ENCODE measurements around the gene CHRNB2.

CHRNB2 gene

GRCh38 chr1:154627257-154628120 is 59.9 kb downstream of the CHRNB2 start:
- DNase-seq (ENCODE audit: extremely low spot score, insufficient read length, low read depth), result peak; percentile 69
- peak; percentile 94 for FAIRE-seq

DNA sequence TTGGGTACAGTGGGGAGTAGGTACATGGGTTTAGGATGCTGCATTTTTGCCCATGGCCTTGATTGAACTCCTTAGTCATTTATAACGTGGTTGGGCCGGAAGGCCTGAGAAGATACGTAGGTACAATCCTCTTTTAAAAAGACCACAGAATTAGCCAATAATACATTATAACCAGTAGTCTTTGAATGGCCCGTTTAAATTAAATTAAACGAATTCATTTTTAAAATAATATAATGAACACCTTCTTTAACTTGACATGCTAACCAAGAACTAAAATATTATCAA is 60.5 kb downstream of the CHRNB2 start:
- FAIRE-seq (no peak), DNase-seq (ENCODE audit: extremely low spot score, insufficient read length, low read depth) (no peak)

DNA sequence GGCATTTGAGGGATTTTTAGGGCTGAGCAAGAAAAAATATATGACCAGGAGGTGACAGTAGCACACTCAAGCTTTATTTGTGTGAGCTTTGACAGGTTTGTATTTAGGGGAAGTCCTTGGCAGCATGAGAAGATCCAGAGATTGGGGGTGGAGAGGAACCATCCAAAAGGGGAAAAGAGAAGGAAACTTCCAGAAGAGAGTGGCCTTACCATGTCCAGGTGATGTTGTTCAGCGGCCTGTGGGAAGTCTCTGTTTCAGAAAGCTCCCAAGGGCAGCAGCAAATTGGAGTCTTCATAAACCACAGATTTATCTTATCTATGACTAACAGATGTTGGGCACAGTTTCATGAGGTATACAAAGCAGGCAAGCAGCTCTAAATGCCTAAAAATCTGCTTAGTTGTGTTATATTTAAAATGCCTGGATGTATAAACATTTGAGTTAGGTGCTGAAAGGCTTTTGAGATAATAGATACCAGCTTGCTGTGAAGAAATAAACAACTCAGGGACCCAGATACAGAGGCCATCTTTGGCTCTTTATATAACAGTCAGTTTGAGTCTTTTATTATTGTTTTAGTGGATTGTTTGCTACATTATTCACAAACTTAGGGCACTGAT is 61.6 kb downstream of the CHRNB2 start:
- no peak for DNase-seq (ENCODE audit: extremely low spot score, insufficient read length, low read depth)

More for the DNA sequence above, 61.6 kb downstream of the CHRNB2 start:
- FAIRE-seq, result no peak
